HG03108 (cell line): ENCODE data around the gene CST8.

Source experiments
- ATAC-seq: cut with Tn5 transposase; IDR thresholded peaks from one replicate; pipeline ENCODE4 v1.9.1; 2021; ENCODE audit warnings: moderate library complexity; ENCODE audit not compliant: unreplicated experiment

Gene CST8

DNA sequence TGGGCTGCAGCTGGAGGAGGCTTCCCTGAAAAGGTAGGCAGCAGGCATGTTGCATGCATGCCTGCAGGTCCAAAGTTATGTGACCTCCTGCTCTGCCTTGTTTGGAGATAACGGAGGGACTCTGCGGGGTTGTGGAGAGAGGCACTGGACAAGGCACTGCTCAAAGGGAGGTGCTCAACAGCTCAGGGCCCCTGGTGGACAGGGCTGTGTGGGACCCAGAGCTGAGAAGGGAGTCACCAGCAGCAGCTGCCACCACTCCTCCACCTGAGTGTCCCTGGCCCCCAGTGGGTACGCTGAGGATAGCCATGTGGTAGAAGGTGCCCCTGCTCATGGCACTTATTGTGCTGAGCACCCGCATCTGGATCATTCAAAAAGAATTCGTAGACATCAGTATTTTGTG lies 15.5 kb upstream of the CST8 start:
- ATAC-seq, result no peak

DNA sequence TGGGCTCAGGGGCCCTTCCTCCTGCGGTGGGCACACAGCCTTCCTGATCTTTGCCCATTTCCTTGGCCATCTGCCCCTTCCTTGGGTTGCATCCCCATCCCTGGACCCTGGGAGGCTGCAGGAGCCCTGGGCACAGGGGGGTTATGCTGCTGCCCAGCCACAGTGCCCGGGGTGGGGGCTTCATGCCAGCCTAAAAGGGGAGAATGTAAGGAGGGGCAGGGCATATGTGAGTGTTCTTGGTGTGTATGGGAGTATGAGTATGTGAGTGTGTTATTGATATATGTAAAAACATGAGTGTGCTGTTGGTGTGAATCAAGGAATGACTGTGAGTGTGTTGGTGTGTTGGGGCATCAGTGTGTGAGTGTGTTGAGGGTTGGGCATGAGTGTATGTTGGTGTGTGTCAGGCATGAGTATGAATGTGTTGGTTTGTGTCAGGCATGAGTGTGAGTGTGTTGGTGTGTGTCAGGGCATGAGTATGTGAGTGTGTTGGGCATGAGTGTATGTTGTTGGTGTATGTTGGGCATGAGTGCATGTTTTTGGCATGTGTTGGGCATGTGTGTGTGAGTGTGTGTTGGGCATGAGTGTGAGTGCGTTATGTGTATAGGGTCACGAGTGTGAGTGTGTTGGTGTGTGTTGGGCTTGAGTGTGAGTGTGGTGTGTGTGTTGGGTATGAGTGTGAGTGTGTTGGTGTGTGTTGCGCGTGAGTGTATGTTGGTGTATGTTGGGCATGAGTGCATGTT lies 14.7 kb upstream of the CST8 start:
- ATAC-seq, result no peak

DNA sequence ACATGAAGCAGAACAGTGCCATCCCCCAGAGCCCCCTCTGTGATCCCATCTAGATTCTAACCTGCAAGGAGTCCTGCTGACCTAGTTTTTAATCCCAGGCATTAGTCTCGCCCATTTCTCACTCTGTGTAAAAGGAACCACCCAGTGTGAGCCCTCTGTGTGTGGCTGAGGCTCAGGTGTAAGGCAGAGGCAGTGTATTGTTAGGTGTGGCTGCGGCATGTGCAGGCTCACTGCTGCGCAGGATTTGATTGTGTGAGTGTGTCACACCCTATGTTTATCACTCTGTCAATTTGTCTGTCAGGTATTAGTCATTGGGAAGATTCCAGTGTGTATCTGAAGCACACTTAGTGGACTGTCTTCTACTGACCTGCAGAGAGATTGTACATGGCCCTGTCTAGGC lies 13.7 kb upstream of the CST8 start:
- no peak for ATAC-seq

DNA sequence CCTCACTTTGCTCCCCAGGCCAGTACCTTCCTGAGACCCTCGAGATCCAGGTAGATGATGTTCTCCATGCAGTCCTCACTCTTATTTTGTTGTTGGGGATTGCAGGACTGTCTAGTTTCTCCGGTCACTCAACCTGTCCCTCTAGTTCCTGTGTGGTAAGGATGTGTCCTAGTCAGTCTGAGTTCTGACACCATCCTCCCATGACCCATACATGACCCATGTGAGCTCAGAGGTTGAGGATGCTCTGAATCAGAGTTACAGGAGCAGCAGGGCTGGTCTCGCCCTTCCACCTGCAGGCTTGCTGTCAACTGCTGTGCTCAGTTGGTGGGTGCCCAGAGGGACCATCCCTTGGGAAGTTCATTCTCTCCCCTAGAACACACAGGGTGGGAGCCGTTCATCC lies 11.9 kb upstream of the CST8 start:
- no peak for ATAC-seq

DNA sequence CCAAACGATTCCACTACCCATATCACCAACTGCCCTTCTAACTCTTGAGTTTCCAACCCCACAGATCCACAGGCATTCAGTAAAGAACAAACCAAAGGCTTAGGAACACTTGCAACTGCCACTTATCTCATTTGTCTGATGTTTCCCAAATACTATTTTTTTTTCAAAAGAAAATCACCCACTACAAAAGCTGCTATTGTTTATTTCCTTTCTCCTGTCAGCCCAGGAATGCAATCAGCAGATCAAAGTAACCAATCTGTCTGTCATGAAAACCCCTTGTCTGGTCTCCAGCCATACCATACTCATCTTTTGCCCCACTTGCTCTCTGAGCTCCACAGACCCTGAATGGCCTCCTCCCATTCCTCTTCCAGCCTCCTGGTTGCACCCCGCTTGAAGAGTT lies 8.8 kb upstream of the CST8 start:
- no peak for ATAC-seq

DNA sequence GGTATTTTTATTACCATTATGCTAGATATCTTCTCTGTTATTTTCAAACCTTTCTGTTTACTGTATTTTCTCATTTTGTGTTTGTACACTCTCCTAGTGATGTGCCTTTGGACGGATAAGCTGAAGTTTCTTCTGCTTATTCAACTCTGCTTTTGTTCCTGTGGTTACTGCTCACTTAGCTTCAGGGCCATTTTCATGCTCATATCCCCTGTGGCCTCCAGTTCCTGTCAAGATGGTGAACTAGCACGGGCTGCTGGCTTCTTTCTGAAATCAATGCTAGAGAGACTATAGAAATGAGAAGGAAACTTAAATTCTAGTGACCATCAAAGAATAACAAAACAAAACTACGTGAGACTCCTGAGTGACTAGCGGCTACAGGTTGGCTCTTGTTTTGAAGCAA lies 6.8 kb upstream of the CST8 start:
- ATAC-seq, result no peak

DNA sequence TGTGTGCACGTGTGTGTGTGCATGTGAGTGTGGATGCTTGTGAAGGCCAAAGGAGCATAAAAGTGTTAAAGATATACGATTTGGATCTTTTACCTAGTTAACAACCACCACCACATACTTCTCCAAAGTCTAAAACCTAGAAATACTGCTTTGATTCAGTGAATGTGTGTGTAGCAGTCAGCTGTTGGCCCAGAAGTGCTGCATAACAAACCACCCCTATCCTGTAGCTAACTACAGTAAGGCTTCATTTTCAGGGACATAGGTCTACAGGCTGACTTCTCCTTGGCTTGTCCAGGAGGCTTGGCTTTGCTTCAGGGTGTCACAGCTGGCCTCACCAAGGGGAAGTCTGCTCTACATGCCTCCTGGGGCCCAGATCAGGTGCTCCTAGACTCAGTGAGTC lies 2.4 kb upstream of the CST8 start:
- ATAC-seq, result no peak

DNA sequence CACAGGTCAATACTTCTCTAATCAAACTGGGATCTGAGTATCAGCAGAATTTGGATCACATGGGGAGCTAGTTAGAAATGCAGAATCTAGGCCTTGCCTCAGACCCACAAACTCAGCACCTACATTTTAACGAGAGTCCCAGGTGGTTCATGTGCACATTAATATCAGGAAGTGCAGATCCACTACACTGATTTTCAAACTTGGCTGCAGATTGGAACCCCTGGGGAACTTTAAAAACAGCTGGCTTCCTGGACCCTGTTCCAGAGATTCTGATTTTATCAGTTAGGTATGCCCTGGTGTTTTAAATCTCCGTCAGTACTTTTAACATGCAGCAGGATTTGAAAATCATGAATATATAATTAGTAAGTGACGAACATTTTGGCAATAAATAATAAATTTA lies 1.9 kb upstream of the CST8 start:
- ATAC-seq, result no peak

DNA sequence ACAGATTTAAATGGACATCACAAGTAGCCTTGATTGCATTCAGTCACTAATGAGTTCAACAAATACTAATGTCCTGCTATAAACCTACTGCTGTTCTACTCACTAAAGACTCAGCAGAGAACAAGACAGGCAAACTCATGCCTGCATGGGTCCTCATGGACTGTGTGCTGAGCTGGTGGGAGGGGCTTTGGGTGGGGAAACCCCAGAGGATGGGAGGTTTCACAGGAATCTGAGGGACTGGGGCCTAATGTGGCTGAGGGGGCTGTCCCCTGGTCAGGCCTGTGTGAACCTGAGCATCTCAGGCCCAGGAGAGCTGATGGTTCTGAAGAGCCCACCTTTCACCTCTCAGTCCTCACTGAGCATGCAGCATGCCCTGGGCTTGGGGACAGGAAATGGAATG lies 1.4 kb downstream of the CST8 start:
- no peak for ATAC-seq

DNA sequence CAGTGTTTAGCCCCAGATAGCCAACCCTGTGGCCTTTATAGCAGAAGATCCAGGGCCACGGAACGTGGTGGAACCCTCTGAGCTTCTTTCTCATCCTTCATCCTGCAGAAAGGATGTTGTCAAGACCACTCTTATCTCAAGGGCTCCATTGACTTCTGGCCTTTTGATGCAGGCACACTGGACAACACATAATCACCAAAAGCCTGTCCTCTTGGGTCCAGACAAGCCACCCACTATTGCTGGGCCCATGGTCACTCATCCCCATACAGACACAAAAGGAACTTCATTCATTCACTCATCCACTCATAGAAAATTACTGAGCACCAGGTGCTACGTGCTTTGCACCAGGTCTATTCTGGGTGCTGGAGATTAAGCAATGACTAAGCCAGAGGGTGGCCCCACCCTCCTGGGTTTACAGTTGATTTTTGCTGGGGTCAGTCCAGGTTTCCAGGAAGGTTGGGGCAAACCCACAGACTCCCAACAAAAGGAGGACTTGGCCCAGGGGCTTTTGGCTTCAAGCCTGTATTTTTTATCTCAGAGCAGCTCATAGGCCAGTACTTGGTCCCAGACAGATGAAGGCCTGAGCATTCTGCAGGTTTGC lies 2.4 kb downstream of the CST8 start:
- ATAC-seq, result no peak

DNA sequence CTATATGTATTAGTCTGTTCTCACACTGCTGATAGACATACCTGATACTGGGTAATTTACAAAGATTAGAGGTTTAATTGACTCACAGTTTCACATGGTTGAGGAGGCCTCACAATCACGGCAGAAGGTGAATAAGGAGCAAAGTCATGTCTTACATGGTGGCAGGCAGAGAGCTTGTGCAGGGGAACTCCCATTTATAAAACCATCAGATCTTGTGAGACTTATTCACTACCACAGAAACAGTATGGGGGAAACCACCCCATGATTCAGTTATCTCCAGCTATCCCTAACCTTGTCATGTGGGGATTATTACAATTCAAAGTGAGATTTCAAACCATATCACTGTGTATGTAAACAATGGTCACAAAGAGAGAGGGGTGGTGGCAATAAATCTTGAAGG lies 6.6 kb downstream of the CST8 start:
- ATAC-seq, result no peak

DNA sequence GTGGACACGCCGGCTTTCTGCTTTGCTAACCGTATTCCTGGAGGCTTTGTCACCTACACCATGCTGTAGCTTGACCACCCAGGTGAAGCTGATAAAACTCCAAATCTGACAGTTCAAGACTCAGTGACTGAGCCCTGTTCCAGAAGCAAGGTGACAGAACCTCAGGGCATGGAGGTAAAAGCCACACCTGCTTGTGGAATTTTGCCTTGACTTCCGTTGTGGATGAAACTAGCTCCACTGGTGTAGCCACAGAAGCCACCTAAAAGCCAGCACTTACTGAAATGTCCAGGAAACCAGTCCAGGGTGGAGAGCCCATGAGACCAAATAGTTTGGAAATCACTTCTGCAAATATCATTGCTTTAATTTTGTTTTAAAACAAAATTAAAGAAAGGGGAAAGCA lies 11.0 kb downstream of the CST8 start:
- ATAC-seq, result no peak

DNA sequence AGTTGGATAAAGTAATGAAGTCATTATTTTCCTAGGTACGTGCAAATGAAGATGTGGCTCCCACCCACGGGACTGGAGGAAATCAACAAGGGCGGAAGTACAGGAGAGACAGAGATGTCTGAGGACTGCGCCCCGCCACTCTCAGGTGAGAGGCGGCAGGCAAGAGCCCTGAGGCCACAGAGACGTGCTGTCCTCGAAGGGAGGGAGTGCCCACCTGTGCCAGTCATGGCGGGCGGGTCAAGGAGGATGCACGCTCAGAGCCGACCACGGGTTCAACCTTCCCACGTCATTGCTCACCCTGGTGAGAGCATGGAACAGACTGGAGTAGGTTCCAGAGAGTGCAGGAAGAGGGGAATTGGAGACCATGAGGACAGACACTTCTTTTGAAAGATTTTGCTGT lies 12.7 kb downstream of the CST8 start:
- no peak for ATAC-seq

DNA sequence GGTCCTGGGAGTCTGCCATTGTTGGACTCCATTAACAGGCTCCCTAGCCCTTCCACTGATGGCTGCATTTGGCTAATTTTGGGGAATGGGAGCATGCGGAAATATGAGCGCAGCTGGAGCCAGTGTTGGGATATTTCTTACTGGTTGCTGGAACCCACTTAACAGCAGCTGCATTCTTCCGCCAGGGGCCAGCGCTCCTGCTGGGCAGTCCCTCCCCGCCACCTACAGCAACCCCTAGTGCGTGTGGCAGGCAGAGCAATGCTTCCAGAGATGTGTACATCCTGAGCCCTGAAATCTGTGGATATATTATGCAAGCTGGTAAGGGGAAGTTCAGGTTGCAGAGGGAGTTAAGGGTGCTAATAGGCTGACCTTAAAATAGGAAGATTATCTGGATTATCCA lies 16.4 kb downstream of the CST8 start:
- ATAC-seq, result no peak

DNA sequence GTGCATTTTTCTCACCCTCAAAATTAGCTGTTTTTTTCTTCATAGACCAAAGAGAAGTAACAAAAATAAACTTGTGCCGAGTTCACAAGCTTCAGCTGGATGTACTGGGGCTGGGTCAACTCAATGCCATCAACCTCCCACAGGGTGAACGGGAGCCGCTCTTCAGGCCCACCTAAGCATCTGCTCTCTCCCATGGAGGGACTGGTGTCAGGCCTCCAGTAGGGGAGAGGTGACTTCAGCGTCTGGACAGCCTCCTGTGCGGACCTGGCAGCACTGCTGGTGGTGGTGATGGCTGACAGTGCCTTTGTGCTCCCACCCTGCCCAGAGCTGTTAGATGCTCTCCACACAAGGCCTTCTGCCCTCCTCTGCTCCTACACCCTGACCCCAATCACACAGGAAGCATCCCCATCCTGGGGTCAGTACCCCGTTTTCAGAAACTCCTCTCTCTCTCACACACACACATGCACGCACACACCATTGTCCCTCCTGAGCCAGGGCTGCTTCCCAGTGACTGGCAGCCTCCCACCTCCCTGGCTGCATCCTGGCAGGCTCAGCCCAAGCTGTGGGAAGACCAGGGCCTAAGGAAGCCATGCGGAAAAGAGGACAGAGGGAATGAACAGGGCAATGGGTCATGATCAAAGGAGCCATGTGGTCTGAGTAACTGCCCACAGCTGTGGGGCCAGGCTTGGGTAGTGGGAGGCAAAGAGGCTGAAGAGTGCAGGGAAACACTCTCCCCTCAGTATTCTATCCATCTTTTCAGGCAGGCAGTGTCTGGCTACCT lies 17.7 kb downstream of the CST8 start:
- ATAC-seq, result no peak

DNA sequence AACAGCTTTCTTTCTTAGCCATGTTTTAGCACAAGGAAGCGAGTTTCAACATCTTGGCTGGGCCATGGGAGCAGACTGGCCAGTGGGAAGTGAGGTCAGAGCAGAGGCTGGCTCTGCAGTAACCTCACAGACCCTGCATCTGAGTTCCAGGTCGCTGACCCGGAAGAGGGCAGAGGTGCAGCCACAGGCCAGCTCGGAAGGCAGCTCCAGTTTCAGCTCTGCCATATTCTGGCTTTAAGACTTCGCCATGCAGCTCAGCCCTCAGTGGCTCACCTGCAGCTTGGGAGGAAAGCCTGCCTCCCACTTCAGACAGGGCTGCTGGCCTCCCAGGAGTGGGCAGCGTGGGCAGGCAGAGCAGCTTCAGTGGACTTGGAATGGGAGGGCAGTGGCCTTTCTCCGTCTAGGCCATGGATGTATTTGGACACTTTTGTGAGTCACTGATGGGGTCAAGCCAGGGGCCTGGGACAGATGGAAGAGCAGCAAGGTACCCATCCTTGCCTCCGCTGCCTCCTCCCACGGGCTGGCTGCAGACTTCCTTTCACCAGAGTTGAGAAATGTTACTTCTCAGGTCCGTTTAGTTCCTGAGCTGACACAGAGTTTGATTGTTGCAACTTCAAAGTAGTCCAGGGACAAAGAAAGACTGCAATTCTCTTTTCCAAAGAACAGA lies 18.5 kb downstream of the CST8 start:
- no peak for ATAC-seq

DNA sequence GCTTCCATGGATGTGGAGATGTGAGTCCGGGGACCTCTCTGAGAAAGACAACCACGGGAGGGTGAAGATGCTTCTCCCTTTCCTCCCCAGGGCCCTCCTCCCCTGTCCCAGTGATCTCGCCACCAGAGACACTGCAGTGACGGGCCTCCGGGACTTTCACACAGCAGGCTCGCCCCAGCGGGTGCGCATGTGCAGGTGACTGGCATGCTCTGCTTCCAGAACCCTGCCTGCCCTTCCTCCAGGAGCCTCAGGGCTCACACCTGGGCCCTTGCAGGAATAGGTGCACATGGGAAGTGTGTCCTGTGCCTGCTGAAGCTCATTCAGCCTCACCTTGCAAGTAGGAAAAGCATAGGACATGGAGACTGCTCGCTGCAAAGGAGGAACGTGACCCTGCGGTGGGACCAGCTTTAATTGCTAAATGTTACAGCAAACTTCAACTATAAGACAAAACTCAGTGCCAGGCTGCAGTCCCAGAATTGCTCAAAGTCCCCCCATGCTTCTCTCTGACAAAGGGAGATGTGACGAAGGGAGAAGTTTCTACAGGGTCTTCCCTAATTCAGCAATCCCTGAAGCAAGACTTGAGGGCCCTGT lies 19.2 kb downstream of the CST8 start:
- ATAC-seq, result no peak

DNA sequence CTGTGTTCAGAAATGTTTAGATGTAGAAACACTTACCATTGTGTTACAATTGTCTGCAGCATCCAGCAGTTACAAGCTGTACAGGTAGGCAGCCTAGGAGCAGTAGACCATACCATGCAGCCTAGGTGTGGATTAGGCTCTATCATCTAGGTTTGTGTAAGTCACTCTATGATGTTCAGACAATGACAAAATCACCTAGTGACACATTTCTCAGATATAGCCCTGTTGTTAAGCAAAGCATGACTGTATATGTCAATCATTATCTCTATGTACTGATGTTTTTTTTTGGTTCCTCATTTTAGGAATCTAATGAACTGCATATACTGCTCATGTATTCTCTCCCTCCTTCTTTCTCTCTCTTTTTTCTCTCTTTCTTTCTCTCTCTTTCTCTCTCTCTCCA lies 22.2 kb downstream of the CST8 start:
- ATAC-seq, result peak; percentile 55

DNA sequence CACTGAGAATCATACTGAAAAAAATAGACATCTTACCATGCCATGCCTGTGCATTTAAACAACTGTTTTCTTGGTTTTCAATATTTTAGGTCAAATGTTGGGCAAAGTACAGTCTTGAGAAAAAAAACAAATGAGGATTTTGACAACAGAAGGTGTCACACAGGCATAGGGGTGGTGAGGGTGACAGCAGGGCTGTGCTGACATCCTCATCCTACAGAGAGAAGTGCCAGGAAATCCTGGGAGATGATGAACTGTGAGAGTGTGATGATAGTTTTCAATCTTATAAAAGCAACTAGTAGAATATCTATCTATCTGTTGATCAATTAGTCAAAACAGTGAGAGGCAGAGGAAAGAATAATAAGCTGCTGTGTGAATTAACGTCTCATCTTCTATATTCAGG lies 23.9 kb downstream of the CST8 start:
- ATAC-seq, result no peak

DNA sequence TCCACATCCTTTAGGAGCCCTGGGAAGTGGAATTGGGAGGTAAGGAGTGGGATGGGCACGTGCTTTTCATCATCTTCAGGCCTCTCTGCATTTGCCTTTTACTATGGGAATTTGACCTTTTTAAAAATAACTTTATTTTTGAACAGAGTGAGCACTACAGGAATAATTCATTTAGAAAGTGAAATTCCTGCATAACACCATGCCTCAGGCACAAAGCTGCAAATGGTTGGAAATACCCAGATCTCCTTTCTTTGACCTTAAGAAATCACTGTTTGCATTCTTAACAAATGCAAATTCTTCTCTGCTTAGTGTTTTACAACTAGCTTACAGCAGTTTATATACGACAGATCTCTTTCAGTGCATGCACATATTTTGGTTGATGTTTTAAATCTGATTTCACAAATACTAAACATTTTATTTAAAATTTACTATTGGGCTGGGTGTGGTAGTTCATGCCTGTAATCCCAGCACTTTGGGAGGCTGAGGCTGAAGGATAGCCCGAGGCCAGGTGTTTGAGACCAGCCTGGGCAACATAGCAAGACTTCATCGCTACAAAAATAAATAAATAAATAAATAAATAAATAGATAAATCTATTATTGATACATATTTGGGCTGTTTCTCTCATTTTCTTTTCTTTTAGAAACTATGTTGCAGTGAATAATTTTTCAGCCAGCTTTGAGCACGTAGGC lies 24.5 kb downstream of the CST8 start:
- ATAC-seq, result no peak

DNA sequence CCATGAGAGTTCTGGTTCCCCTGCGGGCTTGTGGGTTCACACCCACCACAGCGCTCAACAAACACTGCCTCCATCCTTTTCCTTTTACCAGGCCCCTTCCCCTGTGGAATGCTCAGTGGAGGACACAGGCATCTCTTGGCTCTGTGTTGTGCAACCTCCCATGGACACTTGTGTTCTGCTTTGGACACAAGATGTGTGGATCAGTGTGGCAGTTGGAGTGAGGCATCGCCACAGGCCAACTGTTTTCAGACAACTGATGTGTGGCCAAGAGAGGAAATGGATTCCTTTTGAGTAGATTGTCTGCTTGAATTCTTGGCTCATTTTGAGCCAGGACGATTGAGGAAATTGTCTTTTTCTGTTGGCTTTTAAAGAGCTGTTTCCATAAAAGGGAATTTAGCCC lies 26.8 kb downstream of the CST8 start:
- ATAC-seq, result no peak
